GM18517 (cell line): ENCODE data around the gene DCLK1.

Experiments used
- ATAC-seq: cut with Tn5 transposase; IDR thresholded peaks from one replicate; pipeline ENCODE4 v1.9.1; 2021; ENCODE audit warnings: mild to moderate bottlenecking, moderate library complexity; ENCODE audit not compliant: unreplicated experiment

Gene DCLK1

DNA sequence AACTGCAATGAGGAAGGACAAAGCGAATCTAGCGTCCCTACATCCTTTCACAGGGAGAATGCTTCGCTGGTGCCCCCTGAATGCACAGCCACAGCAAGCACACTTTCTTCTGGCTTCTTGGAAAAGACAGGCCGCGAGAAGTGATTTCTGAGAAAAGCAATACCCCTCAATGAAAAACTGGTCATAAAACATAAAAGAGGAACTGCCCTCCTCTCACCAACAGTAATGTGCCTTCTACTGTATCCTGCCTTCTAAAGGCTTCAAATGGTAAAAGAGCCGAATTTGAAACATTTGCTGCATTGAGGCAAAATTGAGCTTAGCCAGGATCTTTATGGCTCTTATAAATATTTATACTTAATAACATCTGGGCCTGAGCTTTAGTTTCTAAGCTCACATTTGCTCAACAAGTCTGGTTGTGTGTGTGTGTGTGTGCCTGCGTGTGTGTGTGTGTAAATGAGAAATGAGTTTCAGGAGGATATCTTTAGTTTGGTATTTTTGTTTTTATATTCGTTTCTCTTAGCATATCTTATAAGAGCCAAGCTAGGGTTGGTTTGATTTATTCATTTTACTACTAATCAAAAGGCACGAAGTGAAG is 408.6 kb downstream of the DCLK1 start:
- ATAC-seq = no peak

- no peak for ATAC-seq
Measured at GRCh38 chr13:35720690-35721554, 410.3 kb downstream of the DCLK1 start.

DNA sequence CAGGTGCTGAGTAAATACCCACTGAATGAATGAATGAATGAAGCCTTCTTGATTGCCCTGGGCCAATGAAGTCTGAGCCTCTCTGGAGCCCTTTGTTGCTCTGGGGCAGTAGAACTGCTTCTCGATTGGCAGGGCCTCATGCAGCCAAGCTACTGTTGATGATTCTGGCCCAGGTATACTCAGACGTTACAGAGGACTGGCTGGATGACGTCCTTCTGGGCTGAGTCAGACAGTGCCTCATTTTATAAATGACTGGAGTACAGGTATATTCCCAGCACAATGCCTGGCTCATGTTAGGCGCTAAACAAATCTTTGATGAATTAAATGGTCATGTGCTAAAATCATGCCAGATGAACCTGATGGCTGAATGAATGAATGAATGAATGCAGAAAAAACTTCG is 410.9 kb downstream of the DCLK1 start:
- no peak for ATAC-seq
